Activated CD8-positive, alpha-beta memory T cell treated with anti-CD3 and anti-CD28 coated beads, Interleukin-2, amount 50 U/mL, for 4 hours (primary cell): Measurements from ENCODE around the gene GSE1.

Source experiments
- DNase-seq: peaks from one replicate; pipeline ENCODE4 v3.0.0-alpha.2; 2020

The GSE1 gene

DNA sequence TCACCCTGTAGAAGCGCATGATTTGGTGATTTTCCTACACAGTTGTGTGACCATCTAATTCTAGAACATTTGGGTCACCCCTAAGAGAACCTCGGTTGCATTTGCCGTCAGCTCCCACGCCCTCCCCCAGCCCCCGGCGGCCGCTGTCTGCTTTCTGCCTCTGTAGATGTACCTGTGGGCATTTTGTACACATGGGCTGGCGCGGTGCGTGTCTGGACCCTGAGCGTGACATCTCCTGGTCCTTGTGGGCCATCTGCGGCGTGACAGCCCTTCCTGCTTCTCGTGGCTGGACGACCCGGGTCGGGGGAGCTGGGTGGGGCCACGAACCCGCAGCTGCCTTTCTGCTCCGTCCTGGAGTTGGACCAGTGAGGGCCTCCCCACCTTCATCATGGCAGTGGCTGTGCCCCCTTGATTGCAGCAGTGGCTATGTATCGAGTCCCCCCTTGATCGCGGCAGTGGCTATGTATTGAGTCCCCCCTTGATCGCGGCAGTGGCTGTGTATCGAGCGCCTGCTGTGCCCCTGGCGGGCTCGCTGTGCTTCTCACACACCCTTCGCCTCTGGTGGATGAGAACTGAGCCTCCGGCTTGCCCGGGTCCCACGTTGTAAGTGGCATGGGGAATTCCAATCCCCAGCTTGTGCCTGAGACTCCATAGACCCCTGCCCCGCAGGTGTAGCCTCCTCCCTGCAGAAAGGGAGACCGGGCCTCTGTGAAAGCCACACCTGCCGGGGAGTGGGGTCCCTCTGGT is 24.1 kb downstream of the GSE1 start:
- no peak for DNase-seq

DNA sequence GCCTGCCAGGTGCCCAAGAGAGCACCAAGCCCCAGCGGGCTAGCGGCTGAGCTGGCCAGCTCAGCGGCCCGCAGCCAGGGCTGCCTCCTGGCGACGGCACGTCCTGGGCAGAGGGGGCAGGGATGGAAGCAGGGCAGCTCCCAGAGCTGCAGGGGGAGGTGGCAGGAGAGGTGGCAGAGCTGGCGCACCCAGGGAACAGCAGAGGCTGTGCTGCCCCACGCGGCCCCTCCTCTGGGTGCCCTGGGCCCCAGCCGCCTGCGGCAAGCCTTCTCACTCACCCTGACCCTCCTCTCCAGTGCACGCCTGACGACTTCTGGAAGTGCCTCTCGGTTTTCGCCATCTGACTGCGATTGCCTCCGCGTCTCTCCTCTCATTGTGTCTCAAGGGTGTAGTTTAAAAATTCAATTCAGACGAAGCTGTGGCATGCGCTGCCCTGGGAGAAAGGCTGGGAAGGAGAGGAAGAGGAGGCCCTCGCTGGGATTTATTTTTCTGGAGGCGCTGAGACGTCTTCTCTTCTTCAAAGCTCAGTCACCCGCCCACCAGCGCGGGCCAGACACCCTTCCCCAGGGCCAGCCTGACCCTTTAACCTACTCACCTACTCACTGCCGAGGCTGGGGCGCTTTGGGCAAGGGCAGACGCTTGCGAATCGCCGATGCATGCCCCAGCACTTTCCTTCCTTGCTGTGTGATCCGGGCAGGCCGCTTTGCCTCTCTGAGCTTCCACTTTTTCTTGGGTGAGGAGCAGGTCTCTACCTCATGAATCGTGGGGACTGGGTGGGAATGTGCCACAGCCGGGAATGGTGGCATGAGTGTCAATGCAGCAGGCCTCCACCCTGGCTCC is 24.9 kb downstream of the GSE1 start:
- no peak for DNase-seq

DNA sequence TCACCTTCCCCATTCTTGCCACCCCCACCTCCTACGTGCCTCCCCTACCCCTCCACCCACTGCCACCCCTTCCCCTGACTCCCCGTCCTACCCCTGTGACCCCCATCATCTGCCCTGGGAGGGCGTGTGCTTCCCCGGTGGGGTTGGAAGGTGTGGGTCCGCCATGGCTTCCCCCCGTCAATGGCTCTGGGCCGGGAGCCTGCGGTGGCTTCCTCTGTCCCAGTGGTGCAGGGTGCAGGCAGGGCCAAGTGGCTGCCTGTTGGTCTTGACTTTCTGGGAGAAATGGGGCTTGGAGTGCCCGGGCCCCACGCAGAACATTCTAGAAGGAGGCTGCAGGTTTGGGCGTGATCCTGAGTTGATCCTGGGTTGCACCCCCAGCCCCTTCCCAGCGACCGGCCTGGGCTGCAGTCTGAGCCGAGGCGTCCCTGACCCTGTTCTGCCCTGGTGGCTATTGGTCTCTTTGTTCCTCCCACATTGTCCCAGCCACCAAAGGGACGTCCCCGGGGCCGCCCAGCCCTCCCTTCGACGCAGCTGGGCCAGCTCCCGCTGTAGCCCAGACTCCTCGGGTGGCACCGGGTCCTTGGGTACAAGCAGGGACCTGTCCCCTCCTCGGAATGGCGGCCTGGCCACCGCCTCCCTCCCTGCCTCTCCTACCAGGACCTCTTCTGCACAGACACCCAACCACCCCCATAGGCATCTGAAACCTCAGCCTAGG is 25.7 kb downstream of the GSE1 start:
- no peak for DNase-seq

DNA sequence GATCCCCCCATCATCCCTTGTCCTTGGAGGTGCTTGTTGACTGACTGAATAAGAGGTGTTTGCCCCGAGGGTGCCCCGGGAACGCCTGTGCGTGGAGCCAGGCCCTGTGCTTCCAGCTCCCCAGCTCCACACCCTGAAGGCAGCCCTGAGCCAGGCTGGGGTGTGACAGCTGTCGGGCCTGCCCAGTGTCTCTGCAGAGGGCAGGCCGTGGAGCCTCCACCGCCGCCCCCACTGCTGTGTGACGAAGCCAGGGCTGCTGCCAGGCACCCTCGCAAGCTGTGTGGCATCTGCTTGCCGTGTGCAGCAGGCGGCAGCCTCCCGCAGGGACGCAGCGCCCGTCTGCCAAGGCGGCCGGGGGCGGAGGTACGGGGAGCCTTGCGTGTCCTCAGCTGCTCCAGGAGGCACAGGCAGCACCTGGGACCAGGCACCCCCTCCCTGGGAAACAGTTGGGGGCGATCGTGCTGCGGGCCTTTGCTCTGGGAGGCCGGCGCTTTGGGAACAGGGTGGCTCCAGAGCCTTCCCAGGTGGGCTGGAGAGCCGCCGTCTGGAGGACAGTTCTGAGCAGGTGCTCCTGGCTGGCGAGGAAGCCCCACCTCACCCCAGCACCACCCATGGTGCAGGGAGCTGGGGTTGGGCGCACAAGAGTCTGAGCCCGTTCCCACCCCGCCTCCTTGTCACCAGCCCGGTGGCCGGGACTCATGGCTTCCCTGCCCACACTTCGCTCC is 26.6 kb downstream of the GSE1 start:
- DNase-seq: no peak

DNA sequence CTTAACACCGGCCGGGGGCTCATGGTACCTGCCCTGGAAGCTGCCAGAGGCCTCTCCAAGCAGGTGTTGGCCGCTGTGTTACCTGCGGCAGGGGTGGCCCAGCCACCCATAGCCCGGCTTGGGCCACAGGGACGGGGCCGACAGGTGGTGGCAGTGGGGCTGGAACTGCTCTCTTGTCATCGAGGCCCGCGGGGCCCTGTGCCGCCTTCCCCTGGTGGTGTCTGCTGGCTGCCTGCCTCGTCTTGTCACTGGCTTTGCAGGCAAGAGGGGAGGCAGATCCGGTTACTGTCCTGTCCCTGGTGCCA is 27.1 kb downstream of the GSE1 start:
- no peak for DNase-seq

DNA sequence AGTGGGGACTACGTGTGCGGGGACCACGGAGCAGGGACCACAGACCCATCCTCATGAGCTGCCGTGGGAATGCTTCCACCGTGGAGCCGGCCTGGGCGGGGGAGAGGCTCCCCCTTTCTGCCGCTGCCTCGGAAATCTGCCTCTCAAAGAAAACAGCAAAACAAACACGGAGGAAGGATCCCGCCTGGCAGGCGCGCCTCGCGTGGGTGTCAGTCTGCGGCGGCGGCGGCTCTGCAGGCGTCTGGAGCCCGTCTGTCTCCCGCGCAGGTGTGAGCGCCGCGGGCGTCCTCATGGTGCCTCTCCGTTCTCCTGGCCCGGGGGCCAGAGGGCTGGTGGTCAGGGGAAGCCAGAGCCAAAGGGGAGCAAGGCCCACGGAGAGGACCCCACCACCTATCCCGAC is 27.5 kb downstream of the GSE1 start:
- no peak for DNase-seq

DNA sequence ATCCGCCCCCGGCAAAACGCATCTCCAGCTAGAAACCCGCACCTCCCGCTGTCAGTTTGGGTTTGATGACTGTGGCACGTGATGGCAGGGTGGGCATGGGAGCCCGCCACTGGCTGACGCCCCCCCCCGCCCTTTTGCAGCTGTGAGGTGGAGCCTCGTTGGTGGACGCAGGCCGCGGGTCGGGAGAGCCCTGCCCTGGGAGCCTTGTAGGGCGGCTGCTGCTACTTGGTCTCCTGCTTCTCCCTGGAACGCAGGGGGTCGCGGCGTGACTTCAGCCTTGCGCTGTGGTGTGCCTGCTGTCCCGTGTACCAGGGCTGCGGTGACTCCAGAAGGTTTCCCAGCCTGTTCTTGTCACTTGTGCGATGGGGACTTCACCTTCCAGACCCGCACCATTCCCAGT is 28.2 kb downstream of the GSE1 start:
- no peak for DNase-seq

DNA sequence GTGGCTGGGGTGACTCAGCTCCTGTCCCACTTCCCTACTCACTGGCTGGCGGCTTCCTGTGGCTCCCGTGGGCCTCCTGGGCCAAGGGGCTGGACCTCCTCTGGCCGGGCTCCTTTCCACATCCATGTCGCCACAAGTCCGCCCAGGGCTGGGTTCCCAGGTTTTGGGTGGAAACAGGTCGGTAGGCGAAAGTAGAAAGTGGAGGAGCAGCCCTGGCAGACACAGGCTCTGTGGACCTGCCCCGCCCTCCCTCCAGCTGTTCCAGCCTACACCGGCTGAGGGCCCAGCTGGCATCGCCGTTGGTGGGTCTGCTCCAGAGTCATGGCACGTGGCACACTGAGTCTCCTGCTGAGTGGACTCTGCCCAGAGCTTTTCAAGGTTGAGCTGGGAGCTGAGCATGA is 28.7 kb downstream of the GSE1 start:
- no peak for DNase-seq

DNA sequence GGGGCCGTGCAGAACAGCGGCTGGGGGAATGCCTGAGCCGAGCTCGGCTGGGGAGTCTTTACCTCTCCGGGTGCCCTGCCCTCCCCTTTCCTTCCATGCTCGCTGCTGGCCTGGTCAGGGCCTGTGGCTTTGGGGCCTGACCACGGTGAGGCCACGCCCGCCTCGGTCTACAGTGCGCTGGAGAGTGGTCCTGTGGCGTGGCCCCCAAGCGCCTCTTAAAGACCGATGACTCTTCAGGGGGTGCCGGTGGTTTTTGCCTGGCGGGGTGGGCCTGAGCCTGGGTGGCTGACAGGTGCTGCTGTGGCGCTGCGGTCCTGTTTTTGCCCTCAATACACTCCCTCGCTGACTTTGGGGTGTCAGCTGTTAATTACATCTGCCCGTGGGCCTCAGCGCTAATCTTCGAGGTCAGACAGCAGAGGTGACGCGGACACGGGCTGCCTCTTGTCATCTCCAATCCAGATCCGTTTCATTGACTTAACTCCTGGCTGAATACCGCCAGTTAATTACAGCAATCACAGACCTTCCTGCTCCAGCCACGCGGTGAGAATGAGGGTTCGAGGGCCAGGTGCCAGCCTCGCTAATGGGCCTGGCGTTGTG is 29.7 kb downstream of the GSE1 start:
- no peak for DNase-seq

DNA sequence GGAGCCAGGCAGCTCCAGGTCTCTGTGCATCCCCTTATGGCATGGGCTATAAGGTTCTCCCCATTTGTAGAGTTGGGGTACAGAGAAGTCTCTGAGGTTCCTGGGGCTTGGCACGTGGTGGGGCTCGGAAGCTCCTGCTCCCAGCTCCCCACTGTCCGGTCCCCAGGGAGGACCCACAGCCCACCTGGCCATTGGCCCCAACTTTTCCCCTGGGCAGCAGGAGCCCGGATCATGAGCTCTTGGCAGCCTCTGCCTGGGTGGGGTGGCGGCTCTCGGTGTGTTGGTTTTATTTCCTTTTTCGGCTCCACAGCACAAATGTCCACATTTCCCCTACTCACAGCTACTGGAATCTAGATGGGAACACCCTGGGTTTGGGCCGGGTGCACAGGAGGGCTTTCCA is 30.5 kb downstream of the GSE1 start:
- no peak for DNase-seq

DNA sequence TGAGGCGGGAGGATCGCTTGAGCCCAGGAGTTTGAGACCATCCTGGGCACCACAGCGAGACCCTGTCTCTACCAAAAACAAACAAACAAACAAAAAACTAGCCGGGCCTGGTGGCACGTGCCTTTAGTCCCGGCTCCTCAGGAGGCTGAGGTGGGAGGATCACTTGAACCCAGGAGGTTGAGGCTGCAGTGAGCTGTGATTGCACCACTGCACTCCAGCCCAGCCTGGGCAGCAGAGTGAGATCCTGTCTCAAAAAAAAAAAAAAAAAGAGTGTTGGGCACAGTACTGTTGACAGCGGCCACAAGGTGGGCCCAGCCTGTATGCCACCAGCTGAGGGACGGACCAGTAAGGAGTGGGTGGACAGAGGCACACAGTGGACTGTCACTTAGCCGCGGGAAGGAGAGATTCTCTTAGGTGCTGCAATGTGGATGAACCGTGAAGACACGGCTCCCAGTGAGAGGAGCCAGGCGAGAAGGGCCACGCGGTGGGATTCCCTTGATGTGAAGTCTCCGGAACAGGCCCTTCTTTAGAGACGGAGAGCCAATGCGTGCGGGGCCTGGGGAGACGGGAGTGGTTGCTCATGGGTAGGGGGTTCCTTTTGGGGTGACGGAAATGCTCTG is 31.1 kb downstream of the GSE1 start:
- no peak for DNase-seq

DNA sequence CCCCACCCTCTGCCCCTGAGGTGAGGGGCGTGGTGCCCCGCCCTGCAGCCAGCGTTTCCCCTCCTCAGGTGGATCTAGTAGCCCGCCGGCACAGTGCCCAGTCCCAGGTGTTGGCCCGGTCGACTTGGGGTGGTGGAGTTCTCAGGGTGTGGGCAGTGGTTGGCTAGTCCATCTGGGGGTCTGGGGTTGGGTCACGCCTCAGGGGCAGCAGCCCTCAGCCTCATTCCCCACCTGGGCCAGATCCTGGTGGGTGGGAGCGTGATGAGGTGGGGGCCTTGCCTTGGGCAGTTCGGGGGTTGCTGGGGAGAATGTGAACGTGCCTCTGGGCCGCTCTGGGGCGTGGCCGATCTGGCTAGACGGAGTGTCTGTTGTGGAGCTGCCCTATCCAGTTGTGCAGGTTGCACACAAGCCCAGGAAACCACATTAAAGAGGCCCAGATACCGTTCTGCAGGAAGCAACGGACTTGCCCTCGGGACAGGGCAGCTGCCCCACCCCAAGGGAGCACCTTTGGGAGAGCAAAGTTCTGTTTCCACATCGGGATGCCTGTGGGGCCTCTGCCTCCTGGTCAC is 32.0 kb downstream of the GSE1 start:
- no peak for DNase-seq

DNA sequence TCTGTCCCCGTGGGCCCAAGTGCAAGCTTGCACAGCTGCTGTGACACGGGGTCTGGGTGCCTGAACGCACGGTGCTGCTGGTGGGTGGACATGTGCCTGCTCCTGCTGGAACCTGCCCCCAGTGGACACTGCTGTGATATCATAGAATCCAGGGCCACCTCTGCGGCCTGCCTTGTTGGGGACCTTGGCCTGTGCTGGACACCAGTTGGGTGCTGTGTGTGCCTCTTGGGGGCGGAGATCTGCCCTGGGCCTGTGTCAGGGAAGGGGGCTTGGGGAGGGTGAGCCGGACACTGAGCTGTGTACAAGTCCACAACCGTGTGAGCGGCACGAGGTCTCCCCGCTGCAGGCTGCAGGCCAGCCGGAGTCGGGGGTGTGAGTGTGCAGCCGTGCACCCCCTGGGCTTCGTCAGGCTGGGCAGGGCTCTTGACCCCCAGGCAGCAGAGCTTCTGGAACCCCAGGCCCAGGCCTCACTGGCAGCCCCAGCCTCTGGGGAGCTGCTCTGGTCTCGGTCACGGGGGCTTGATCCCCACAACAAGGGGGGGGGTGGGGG is 33.3 kb downstream of the GSE1 start:
- DNase-seq: no peak

DNA sequence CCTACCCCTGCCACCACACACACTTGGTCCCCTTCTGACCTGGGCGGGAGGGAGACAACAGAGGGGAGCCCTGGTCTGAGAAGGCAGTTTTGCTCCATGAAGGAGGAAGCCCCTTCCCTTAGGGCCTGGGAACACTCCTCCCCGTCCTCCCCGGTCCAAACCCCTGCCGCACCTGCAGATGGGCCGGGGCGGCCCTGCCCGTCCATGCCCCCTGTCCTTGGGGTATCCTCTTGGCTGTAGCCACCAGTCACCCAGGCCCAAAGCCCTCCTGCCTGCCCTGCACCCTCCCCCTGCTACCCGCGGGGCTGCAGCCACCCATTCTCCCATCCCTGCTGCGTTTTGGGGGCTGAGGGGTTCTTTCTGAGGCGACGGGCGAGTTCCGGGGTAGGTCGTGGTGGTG is 33.9 kb downstream of the GSE1 start:
- DNase-seq: no peak

DNA sequence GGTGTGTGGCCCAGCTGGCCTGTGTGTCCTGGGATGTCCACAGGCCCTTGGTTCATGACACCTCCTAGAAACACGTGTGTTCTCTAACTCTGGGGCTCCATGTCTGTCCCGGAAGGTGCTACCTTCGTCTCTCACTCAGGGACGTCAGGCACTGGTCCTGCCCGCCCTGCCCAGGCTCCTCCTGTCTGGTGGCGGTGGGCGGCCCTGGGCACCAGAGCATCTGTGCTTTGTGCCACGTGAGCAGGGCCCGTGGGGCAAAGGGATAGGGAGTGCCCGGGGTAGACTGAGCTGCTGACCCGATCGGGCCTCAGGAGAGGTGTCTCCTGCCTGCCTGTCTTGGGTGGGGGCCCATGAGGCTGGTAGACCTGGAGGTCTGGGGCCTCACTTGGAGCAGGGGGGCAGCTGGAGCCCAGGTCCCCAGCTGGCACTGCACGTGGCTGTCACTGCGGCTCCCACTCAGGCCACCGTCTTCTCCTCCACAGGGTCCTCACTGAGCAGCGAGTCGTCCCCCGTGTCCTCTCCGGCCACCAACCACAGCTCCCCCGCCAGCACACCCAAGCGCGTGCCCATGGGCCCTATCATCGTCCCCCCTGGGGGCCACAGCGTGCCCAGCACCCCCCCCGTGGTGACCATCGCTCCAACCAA is 35.1 kb downstream of the GSE1 start:
- no peak for DNase-seq

DNA sequence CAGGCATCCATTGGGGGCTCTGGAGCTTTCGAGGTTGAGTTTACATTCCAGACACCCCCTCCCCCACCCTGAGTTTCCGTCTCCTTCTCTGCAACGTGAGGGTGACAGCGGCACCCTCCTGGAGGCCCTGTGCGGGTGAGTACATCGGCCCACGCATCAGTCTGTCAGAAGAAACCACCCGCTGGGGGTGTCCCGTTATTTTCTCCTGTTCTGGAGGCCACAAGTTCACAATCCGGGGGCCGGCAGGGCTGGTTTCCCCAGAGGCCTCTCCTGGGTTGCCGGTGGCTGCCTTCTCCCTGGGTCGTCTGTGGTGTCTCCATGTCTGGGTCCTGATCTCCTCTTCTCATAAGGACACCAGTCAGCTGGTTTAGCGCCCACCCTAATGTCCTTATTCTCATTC is 35.7 kb downstream of the GSE1 start:
- DNase-seq: no peak

DNA sequence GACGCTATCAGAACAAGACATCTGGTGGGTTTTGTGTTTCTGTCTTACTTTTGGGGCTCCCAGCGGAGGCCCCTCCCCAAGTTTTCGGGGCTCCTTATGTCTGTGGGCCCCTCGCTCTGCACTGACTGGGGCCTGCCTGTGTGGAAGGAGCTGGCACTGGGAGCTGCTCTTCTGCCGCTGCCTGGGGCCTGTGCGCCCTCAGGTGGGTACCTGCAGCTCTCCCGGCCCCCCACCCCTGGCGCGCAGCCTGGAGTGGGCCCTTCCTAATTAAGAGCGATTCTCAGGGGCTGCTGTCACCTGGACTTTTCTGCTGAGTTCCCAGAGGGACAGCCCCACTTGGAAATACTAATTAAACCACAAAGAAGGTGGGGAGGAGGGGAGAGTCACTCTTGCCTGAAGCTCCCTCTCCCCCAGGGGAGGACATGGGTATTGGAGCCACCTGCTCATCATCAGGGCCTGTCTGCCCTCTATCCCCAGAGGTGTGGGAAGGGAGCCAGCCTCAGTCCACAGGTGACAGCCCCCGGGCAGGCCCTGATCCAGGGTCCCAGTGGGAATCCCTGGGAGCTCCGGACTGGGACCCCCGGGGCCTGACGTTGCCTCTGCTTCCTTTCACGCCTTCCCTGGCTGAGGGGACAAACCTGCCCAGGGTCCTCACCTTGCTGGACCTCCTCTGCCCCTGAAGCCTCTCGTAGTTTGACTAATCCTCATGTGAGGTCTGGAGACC is 36.5 kb downstream of the GSE1 start:
- no peak for DNase-seq

DNA sequence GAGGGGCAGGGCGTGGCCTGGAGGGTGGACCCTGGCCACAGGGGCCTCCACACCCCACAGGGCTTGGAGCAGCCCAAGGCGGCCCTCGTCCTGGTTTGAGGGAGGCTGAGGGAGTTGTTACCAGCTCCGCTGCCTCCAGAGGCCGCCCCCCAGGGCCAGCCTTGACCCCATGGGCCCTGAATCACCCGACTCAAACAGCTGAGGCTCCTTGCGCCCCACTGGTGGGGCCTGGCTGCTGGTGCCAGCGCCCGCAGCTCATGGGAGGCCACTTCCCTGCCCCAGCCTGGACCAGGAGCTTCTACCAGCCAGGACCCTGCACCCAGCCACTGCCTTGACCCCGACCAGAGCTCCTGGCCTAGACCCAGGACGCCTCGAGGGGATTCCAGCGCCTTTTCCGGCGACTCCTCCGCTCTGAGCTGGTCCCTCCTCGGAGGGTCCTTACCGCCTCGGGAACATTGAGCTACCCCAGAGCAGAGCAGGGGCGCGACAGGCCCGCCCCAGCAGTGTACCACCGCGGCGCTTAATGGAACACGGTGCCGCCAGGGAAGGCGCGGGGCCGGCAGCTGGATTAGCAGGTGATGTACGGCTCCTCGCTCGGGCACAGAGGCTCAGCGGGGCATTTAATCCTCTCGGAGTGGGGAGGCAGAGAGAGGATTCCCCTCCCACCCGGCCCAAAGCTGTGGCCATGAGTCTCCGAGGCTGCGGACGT is 37.2 kb downstream of the GSE1 start:
- DNase-seq: no peak

DNA sequence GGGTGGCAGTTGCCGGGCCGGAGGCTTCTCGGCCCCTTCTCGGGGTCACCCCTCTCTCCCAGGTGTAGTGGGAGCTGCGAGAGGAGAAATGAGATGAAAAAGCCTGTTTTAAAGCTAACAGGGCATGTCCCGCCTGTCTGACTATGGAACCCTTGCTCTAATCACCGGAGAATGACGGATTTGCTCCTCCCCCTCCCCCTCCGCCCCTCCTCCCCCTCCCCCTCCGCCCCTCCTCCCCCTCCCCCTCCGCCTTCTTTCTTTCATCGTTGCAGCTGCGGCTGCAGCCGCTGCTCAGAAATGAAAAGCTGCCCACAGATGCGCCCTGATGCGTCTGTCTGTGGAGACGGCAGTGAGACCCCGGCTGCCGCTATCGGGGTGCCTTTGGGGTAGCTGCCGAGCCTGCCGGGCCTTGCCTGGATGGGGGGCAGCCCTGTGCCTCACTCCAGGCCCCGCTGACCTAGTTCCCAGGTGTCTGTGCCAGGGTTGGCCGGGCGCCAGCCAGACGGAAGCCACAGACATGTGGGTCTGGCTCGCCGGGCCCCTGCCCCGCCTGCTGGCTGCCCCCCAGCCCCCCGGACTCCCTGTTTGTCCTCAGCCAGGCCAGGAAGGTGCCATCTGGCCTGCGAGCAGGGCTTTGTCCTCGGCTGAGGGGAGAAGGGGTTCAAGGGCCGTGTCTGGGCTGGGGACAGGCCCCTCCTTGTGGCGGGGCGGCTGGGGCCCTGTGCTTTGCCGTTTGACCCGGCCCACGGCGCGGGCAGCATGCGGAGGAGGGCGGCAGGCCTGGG is 37.9 kb downstream of the GSE1 start:
- no peak for DNase-seq
